K562 (cell line): Measurements from ENCODE around the gene VKORC1. TPM values are rescaled to one million over a fixed set of nuclear protein-coding genes. Genes with fewer than 3 reads are reported as not detected.

Experiments
- CBX1 ChIP-seq: sonication (generic); IDR thresholded peaks from 2 replicates; pipeline ENCODE4 v1.6.1; 2016; ENCODE audit warnings: antibody characterized with exemption, low read depth, mild to moderate bottlenecking
- DNMT1 ChIP-seq: fragments of 450-650 bp; IDR thresholded peaks from 2 replicates; pipeline ENCODE4 v1.6.1; 2016; ENCODE audit warnings: antibody characterized with exemption, mild to moderate bottlenecking
- E4F1 ChIP-seq: fragments of 250-450 bp; sonication (Bioruptor Pico); IDR thresholded peaks from 2 replicates; pipeline ENCODE4 v1.5.0; 2021; ENCODE audit warnings: mild to moderate bottlenecking, borderline replicate concordance
- ETS1 ChIP-seq: conservative IDR thresholded peaks from 2 replicates; pipeline ENCODE4 v1.6.1; 2011; ENCODE audit warnings: low read depth, mild to moderate bottlenecking, low read length; ENCODE audit not compliant: control insufficient read depth
- FOXK2 ChIP-seq, 2 experiments: fragments of 450-650 bp; IDR thresholded peaks in 1 of 2; conservative IDR thresholded peaks in 1 of 2; 2 replicates each; pipeline ENCODE4 v1.6.1; 2016; ENCODE audit warnings: low read depth in 2 of 2, mild to moderate bottlenecking in 1 of 2
- KLF13 ChIP-seq: fragments of 450-650 bp; IDR thresholded peaks from 2 replicates; pipeline ENCODE4 v1.6.1; 2016; ENCODE audit warnings: missing genetic modification characterization, low read depth, mild to moderate bottlenecking, missing compliant biosample characterization, moderate library complexity, borderline replicate concordance
- SRSF7 ChIP-seq: fragments of 200-400 bp; formaldehyde crosslinking; optimal IDR thresholded peaks from 2 replicates; pipeline ENCODE3; 2017; ENCODE audit warnings: mild to moderate bottlenecking, low read depth, low read length
- TFAM ChIP-seq: fragments of 250-450 bp; sonication (Bioruptor Pico); conservative IDR thresholded peaks from 2 replicates; pipeline ENCODE4 v1.5.0; 2021; ENCODE audit warnings: mild to moderate bottlenecking, moderate library complexity
- U2AF1 ChIP-seq: fragments of 200-400 bp; formaldehyde crosslinking; optimal IDR thresholded peaks from 2 replicates; pipeline ENCODE3; 2017; ENCODE audit warnings: mild to moderate bottlenecking, low read depth, low read length, moderate library complexity
- ZBTB17 ChIP-seq: fragments of 450-650 bp; formaldehyde crosslinking; IDR thresholded peaks from 2 replicates; pipeline ENCODE4 v1.4.0; 2020; ENCODE audit warnings: mild to moderate bottlenecking
- ZNF780A ChIP-seq: fragments of 250-450 bp; sonication (Bioruptor Pico); IDR thresholded peaks from 2 replicates; pipeline ENCODE4 v1.5.0; 2021; ENCODE audit warnings: mild to moderate bottlenecking
- ZNF79 ChIP-seq: fragments of 250-450 bp; sonication (Bioruptor Pico); IDR thresholded peaks from 2 replicates; pipeline ENCODE4 v1.4.0; 2020; ENCODE audit warnings: low read depth, mild to moderate bottlenecking, moderate library complexity
- ZSCAN29 ChIP-seq: fragments of 450-650 bp; IDR thresholded peaks from 2 replicates; pipeline ENCODE4 v1.6.1; 2017
- polyA plus RNA-seq, 8 experiments: library from polyadenylated mRNA; depleted of rRNA in 4 of 8; stranded (reverse) in 5 of 8; unstranded in 3 of 8; fragments of >200 nt; fragmentation: Nextera tagmentation in 2 of 8; fragmentation: Illumina TruSeq in 1 of 8; extraction: Ambion mirVana in 2 of 8; extraction: Trizol in 1 of 8; gene quantifications; 2 replicates each; pipeline versions ENCODE4 v1.2.1 to v1.2.3, GENCODE V29; 2011 to 2014; ENCODE audit warnings: inconsistent platforms in 1 of 8, missing spikeins in 1 of 8
- total RNA-seq, 7 experiments: library from RNA; depleted of rRNA in 6 of 7; stranded (reverse); fragments of >200 nt in 6 of 7; fragmentation: Illumina TruSeq in 2 of 7; extraction: Trizol in 2 of 7; gene quantifications; 2 replicates each; pipeline versions ENCODE4 v1.2.1 to v1.2.3, GENCODE V29; 2011 to 2021; ENCODE audit warnings: low replicate concordance in 1 of 7
- TF ChIP-seq, protein P1 (sequence below): fragments of 250-450 bp; sonication (Bioruptor Pico); IDR thresholded peaks from 2 replicates; pipeline ENCODE4 v1.4.0; 2020; ENCODE audit warnings: mild to moderate bottlenecking, moderate library complexity, borderline replicate concordance

Gene VKORC1
- total and polyA plus RNA-seq, 9 of the 15 experiments (the other 6 are each of a cell fraction or from before 2014, with no cell fraction given), result 30.0 to 119 (median 62.1) TPM

- TF ChIP-seq FOXK2 (conservative IDR thresholded peaks at IDR 0.05 in 1 of 2, IDR thresholded peaks at IDR 0.05 in 1 of 2; ENCODE audit: low read depth in 2 of 2), result no peak
- TF ChIP-seq ZSCAN29, result no peak
- TF ChIP-seq E4F1 (CRISPR knock-in tag), result no peak
- TF ChIP-seq ZBTB17 (CRISPR knock-in tag), result no peak
- TF ChIP-seq TFAM, result no peak
- TF ChIP-seq KLF13, result 0 out of 2 replicates have a peak, but pooled peaks have one; percentile 40
- no peak for TF ChIP-seq ZNF780A
- TF ChIP-seq ETS1, result no peak
- no peak for TF ChIP-seq ZNF79 (CRISPR knock-in tag)
- TF ChIP-seq CBX1, result peak; percentile 20; the same call in 1 of the 2 replicates
- TF ChIP-seq U2AF1, result peak; percentile 44
- TF ChIP-seq, protein P1, sequence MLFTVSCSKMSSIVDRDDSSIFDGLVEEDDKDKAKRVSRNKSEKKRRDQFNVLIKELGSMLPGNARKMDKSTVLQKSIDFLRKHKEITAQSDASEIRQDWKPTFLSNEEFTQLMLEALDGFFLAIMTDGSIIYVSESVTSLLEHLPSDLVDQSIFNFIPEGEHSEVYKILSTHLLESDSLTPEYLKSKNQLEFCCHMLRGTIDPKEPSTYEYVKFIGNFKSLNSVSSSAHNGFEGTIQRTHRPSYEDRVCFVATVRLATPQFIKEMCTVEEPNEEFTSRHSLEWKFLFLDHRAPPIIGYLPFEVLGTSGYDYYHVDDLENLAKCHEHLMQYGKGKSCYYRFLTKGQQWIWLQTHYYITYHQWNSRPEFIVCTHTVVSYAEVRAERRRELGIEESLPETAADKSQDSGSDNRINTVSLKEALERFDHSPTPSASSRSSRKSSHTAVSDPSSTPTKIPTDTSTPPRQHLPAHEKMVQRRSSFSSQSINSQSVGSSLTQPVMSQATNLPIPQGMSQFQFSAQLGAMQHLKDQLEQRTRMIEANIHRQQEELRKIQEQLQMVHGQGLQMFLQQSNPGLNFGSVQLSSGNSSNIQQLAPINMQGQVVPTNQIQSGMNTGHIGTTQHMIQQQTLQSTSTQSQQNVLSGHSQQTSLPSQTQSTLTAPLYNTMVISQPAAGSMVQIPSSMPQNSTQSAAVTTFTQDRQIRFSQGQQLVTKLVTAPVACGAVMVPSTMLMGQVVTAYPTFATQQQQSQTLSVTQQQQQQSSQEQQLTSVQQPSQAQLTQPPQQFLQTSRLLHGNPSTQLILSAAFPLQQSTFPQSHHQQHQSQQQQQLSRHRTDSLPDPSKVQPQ, result no peak
- TF ChIP-seq DNMT1, result no peak
- TF ChIP-seq SRSF7, result no peak
Measured at GRCh38 chr16:31142109-31143010, 47.8 kb upstream of the VKORC1 start (continued).
